Kidney epithelial cell (primary cell): Measurements from ENCODE around the gene LBHD1. TPM values are rescaled to one million over a fixed set of nuclear protein-coding genes. Genes with fewer than 3 reads are reported as not detected.

Experiments
- DNase-seq: peaks from one replicate; pipeline ENCODE4 v3.0.0-alpha.2; 2010; ENCODE audit warnings: low read depth
- H3K27me3 ChIP-seq: 2 replicates; pipeline ENCODE4 v1.6.0; 2011; ENCODE audit warnings: low read length; ENCODE audit not compliant: control insufficient read depth, insufficient read depth
- H3K36me3 ChIP-seq: 2 replicates; pipeline ENCODE4 v1.5.1; 2011; ENCODE audit warnings: low read length; ENCODE audit not compliant: control insufficient read depth, insufficient read depth
- H3K4me3 ChIP-seq: 2 replicates; pipeline ENCODE4 v1.5.1; 2011; ENCODE audit warnings: low read depth, mild to moderate bottlenecking, control low read depth, low read length
- total RNA-seq: library from RNA; depleted of rRNA; stranded (reverse); fragments of >200 nt; gene quantifications from 2 replicates; pipeline ENCODE4 v1.2.3, GENCODE V29; 2015
- TF ChIP-seq, protein P1 (sequence below): IDR thresholded peaks from 2 replicates; pipeline ENCODE4 v1.5.1; 2011; ENCODE audit warnings: mild to moderate bottlenecking, moderate library complexity, low read length, control low read depth, inconsistent platforms; ENCODE audit not compliant: insufficient read depth, poor library complexity, severe bottlenecking

Gene LBHD1
- total RNA-seq, 1 donor from 2014 or later = 4.6 TPM

DNA sequence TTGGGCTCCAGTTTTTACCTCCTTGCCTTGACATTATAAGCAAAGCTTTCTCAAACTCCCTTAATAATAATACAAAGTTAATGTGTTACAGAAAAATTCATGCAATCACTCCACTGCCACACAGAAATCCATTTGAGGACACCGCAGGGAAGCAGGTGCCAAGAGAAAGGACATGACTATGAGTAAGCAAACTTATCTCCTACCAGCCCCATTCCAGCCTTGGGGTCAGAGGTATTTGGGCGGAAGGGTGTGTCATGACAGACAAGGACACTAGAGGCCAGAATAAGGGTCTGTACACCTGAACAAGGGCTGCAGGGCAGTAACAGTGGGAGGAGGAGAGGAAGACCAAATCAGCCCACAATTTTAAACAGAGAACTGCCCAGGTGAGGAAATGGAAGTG lies 41.3 kb upstream of the LBHD1 start:
- Histone ChIP-seq H3K4me3 (no peak overlapping the region), H3K27me3 (no peaks in the 10 kb centered on the region), H3K36me3 (peaks cover 4% of the 10 kb centered on the region)
- DNase-seq = no peak
- TF ChIP-seq, protein P1, sequence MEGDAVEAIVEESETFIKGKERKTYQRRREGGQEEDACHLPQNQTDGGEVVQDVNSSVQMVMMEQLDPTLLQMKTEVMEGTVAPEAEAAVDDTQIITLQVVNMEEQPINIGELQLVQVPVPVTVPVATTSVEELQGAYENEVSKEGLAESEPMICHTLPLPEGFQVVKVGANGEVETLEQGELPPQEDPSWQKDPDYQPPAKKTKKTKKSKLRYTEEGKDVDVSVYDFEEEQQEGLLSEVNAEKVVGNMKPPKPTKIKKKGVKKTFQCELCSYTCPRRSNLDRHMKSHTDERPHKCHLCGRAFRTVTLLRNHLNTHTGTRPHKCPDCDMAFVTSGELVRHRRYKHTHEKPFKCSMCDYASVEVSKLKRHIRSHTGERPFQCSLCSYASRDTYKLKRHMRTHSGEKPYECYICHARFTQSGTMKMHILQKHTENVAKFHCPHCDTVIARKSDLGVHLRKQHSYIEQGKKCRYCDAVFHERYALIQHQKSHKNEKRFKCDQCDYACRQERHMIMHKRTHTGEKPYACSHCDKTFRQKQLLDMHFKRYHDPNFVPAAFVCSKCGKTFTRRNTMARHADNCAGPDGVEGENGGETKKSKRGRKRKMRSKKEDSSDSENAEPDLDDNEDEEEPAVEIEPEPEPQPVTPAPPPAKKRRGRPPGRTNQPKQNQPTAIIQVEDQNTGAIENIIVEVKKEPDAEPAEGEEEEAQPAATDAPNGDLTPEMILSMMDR = no peak

DNA sequence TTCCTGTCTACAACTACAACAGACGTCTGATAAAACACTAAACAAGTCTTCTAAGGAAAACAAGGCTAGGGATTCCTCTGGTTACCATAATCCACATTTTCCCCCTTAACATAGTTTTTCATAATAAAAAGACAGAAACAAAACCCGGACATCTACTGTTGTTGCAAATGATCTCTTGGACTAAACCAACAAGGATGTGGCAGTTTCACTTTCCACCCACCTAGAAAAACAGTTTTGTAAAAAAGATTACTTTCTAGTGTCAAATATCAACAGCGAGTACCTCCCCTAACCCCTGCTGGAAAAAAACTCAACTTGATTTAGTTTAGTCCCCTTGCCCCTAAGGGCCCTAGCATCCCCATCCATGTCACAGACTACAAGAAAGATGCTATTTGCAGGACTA lies 40.8 kb upstream of the LBHD1 start:
- TF ChIP-seq, protein P1 = no peak
- Histone ChIP-seq H3K36me3 (peaks cover 4% of the 10 kb centered on the region), H3K27me3 (no peaks in the 10 kb centered on the region), H3K4me3 (no peak overlapping the region)
- no peak for DNase-seq

DNA sequence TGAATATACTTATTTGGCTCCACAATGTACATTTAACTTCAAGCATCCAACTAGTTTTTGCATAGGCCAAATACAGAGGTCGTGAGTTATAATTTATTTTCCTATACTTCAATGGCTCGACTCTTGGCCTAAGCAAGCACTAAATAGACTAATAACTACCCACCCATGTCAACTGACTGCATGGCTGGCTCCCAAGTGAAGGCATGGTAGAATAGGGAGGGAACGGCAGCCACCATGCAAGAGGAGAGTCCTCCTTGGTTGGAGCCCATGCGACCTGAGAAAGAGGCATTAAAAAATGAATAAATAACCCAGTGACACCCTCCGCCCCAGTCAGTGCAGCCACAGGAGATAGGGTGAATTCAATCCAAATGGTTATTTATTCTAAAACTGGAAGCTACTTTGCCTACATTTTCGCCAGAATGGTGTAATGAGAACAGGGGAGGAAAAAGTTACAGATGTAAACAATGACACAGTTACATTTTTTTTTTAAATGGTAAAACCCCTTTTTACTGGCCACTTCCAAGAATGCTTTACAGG lies 40.3 kb upstream of the LBHD1 start:
- DNase-seq = no peak
- Histone ChIP-seq H3K36me3 (peaks cover 4% of the 10 kb centered on the region), H3K4me3 (no peak overlapping the region), H3K27me3 (no peaks in the 10 kb centered on the region)
- TF ChIP-seq, protein P1 = no peak

DNA sequence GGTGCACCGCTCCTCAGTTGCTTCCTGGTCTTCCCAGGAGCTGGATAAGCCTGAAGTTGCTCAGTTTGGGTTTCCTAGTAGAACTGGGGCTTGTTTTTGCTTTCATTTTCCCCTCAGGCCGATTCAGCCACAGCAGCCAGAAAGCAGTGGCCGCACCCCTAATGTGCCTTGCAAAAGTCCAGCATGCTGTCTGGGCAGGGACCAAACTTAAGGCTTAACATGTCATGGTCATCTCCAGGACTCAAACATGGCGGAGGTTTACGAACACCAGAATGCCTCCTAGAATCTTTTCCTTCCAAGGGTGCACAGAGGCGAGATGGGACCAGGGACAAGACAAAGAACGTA lies 37.9 kb upstream of the LBHD1 start:
- H3K27me3 ChIP-seq = no peaks in the 10 kb centered on the region
- peaks cover 4% of the 10 kb centered on the region for H3K36me3 ChIP-seq
- TF ChIP-seq, protein P1 = no peak
- DNase-seq = no peak
- peak overlapping the region; percentile 35 for H3K4me3 ChIP-seq

DNA sequence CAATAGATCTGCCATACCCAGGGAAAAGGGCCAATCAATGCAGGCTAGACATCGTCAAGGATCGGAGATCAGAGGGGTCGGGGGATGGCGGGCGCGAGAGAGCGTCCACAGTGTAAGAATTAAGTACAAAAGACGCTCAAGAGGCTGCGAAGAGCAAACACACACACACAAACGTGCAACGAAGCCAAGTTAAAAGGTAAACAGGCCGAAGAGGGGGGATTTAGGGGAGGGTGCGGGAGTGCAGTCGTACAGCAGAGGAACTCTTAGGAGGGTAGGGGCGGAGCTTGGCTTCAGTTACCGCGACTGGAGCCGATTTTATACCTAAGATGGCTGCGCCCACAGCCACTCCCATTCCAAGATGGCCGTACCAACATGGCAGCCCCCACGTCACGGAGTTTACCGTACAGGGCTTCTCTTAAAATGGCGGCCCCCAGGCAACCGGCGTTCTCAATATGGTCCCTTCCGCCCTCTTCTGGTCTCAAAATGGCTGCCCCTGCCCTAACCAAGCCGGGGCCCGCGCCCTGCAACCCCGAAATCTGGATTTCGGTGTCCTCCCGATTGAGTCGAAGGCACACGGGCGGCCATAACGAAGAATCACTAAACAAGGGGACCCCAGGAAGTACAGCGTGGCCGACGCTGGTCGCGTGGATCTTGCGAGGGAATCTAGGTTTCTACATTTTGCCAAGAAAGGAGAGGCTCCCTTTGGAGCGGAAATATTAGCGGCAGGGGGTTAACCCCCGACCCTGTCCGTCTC lies 37.4 kb upstream of the LBHD1 start:
- Histone ChIP-seq H3K36me3 (peaks cover 2% of the 10 kb centered on the region), H3K4me3 (peak overlapping the region; percentile 44), H3K27me3 (no peaks in the 10 kb centered on the region)
- TF ChIP-seq, protein P1 = no peak
- peak; percentile 86 for DNase-seq

DNA sequence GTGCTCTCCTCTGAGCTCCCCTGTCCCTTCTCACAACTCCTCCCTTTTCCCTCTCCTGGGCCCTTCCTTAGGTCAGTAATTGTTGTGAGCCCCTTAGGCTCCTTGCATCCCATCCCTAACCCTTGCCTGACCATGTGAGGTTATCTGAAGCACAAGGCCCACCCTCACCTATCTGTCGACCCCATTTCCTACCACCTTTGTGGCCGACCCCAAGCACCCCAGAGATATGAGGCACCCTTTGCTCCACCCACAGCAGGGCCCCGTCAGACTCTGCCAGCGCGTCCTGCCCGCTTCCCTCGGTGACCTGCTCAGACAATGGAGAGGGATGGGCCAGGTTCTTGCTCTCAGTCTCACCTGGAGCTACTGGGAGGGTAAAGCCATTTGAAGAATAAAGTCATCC lies 36.7 kb upstream of the LBHD1 start:
- Histone ChIP-seq H3K4me3 (peak overlapping the region; percentile 44), H3K27me3 (no peaks in the 10 kb centered on the region), H3K36me3 (peaks cover 2% of the 10 kb centered on the region)
- TF ChIP-seq, protein P1 = no peak
- DNase-seq = no peak
